Body of pancreas (tissue), 4 donors: ENCODE results near the gene IFT27.

Experiments used
- POLR2A ChIP-seq, 3 donors: fragments of 450-650 bp; IDR thresholded peaks; one replicate each; pipeline ENCODE4 v1.6.1; 2016; ENCODE audit warnings: antibody characterized with exemption in 3 of 3, mild to moderate bottlenecking in 2 of 3
- TF ChIP-seq, protein P1 (sequence below), 7 experiments: fragments of 450-650 bp in 4 of 7; fragments of 200-600 bp in 3 of 7; sonication (generic) in 3 of 7; IDR thresholded peaks; one replicate each; pipeline ENCODE4 v1.5.1; 2016 to 2019; ENCODE audit warnings: antibody characterized with exemption in 7 of 7

DNA sequence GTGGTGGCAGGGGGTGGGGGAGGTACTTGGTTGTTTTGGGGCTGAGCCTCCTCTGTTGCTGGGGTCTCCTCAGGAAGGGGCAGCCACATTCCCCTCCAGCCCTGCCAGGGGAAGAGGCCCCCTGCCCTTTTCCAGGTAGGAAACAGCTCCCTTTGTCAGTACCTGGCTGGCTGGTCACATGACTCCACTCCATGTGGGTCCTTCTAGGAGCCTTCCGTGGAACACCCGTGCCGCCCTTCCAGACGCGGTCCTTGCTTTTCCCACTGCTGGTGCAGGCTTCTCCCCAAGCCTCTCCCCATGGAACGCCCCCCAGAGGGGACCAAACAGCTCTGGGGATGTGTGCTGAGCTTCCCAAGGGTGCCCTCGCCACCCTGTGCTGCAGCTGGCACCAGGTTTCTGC is 19.9 kb downstream of the IFT27 start:
- TF ChIP-seq, protein P1, sequence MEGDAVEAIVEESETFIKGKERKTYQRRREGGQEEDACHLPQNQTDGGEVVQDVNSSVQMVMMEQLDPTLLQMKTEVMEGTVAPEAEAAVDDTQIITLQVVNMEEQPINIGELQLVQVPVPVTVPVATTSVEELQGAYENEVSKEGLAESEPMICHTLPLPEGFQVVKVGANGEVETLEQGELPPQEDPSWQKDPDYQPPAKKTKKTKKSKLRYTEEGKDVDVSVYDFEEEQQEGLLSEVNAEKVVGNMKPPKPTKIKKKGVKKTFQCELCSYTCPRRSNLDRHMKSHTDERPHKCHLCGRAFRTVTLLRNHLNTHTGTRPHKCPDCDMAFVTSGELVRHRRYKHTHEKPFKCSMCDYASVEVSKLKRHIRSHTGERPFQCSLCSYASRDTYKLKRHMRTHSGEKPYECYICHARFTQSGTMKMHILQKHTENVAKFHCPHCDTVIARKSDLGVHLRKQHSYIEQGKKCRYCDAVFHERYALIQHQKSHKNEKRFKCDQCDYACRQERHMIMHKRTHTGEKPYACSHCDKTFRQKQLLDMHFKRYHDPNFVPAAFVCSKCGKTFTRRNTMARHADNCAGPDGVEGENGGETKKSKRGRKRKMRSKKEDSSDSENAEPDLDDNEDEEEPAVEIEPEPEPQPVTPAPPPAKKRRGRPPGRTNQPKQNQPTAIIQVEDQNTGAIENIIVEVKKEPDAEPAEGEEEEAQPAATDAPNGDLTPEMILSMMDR (IDR thresholded peaks at IDR 0.05) = no peak
- no peak for TF ChIP-seq POLR2A (IDR thresholded peaks at IDR 0.05)
